H1 (cell line): ENCODE measurements around the gene DDB1. TPM values are rescaled to one million over a fixed set of nuclear protein-coding genes. Genes with fewer than 3 reads are reported as not detected.

Experiments used
- CHD7 ChIP-seq: fragments of 300-600 bp; sonication (generic); IDR thresholded peaks from 2 replicates; pipeline ENCODE4 v1.7.1; 2012; ENCODE audit warnings: low read length, moderate library complexity, mild to moderate bottlenecking, inconsistent platforms; ENCODE audit not compliant: insufficient replicate concordance
- polyA plus RNA-seq, 7 experiments: library from polyadenylated mRNA; depleted of rRNA in 3 of 7; stranded (reverse) in 5 of 7; unstranded in 2 of 7; fragments of >200 nt in 5 of 7; fragments of 200-250 nt in 2 of 7; gene quantifications; 1 replicate in 5 of 7; 2 replicates in 1 of 7; 4 replicates in 1 of 7; pipeline versions ENCODE4 v1.2.1 to v1.2.3, GENCODE V29; 2011 to 2013; ENCODE audit warnings: missing spikeins in 2 of 7, mixed read lengths in 2 of 7
- total RNA-seq: library from RNA; stranded (reverse); fragmentation: NEBNext Ultra II Directional; extraction: Animal tissue kit (Norgen Biotek cat#: 25700); gene quantifications from 2 replicates; pipeline ENCODE4 v1.2.1, GENCODE V29; 2021

The DDB1 gene
- total and polyA plus RNA-seq, 2 of the 8 experiments (the other 6 are each of a cell fraction or from before 2014, with no cell fraction given), result 275 to 306 TPM

DNA sequence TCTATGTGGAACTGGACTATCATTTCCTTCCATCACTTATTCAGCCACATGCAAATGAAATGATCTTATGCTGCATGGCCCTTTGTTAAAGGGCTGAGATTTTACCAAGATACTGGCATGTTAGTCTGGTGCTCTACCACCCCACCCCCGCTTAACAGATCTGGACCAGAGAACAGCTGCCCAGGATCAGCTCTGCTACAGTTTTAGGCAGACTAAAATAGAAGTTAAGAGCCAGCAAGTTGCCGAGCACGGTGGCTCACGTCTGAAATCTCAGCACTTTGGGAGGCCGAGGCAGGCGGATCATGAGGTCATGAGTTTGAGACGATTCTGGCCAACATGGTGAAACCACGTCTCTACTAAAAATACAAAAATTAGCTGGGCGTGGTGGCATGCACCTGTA lies 4.6 kb downstream of the DDB1 start (continued):
- TF ChIP-seq CHD7, result no peak
- TF ChIP-seq, all 59 proteins: peak for 0
